HG02588 (cell line): ENCODE data around the gene CYP46A1.
"Not testable (repeated sequence)": the region's sequence is repeated elsewhere in the genome, so short reads cannot be mapped to it uniquely, and the experiment has no call there.

Source experiments
- ATAC-seq: cut with Tn5 transposase; IDR thresholded peaks from one replicate; pipeline ENCODE4 v1.9.1; 2021; ENCODE audit warnings: mild to moderate bottlenecking, moderate library complexity; ENCODE audit not compliant: unreplicated experiment

Gene CYP46A1

DNA sequence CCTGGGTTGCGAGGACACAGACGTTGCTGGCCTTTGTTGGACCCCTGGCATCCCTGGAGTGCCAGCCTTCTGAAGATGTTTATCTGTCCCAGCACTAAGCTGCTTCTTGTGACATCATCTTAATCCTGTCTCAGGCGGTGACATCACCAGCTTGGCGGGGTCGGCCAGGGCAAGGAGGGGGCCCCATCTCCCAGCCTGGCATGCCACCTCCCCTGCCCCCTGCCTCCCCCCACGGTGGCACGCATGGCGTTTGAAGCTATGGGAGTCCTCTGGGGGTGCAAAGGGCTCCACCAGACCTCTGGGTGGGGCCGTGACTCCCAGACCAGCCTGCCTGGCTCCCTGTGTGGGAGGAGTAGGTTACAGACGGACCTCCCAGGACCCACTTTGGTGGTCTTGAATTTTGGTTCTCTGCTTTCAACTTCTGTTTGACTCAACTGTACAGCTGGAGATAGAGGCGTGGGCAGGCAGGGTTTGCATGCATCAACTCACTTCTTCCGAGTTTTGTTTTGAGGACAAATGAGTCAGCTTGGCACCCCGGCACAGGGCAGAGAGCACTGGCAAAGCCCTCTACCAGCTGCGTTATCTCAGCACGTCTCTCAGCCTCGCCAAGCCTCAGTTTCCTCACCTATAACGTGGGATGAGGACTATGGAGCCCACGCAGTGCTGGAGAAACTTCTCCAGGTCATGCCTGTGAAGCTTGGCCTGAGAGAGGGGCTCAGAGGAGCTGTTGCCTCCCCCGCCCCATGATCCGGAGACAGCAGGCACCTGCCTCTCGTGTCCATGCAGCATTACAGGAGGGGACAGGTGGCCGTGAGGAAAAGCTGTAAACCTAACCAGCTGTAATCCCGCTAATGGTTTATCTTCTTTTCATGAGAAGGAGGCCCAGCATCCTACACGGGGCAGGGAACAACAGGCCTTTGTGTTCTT lies 70.3 kb downstream of the CYP46A1 start:
- no peak for ATAC-seq

DNA sequence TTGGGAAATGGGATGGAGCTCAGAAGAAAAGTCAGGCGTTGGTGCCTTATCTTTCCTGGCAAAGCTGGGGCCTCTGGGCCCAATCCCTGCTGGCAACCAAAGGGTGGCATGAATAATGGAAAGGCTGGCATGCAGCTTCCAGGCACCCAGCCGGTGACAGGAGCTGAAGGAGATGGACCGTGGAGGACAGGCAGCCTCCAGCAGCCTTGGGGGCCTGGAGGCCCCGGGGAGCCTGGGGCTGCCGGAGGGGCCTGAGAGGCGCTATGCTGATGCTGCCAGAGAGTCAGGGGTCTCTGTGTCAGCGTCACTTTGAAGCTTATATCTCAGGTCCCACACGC lies 70.9 kb downstream of the CYP46A1 start:
- ATAC-seq, result no peak

DNA sequence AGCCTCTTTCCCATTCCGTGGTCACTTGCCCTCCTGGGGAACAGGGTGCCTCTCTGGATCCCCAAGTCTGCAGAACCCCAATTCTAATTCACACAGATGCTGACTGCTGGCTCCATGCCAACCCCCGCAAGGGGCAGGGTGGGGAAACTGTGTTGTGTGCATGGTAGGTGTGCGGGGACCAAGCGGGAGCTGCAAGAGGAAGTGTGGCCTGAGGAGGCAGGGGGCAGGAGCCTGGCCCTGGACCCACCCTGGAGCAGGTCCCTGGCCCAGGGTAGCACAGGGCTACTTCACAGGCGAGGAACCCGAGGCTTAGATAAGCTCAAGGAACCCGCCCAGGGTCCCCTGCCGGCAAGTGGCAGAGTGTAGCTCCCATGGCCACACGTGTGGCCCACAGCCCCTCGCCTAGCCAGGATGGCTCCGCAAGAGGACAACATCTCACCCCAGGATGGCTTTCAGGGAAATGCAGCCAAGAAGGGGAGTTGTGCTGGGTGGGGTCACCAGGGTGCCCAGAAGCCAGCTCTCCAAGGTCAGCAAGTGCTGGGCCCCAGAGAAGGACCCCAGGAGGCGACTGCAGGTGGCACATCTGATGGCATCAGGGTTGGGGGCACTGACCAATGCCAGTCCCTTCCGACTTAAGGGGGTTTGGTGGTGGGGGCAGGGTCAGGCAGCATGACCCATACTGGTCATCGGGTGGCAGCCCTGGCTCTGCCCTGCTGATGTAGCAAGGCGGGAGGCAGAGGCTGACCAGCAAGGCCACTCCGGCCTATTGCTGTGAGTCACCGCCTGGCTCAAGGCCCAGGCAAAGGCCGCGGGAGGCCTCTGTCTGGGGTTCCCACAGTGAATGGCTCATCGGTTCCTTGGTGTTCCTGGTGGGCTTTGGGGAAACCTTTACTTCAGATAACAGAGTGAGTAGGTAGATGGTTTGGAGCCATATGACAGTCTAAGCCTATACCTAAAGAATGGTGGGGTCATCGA lies 71.8 kb downstream of the CYP46A1 start:
- no peak for ATAC-seq

DNA sequence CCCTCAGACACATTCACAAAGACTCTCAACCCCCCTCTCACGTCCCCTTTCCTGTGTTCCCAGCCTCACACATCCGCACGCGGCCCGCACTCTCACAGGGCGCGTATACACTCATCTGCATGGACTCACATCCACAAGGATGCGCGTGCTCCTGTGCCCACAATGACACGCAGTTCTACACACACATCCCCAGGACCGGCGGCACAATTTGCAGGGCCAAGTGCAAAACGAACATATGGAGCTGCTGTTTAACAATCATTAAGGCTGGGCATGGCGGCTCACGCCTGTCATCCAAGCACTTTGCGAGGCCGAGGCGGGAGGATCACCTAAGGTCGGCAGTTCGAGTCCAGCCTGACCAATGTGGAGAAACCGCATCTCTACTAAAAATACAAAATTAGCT lies 72.7 kb downstream of the CYP46A1 start:
- ATAC-seq, result no peak

DNA sequence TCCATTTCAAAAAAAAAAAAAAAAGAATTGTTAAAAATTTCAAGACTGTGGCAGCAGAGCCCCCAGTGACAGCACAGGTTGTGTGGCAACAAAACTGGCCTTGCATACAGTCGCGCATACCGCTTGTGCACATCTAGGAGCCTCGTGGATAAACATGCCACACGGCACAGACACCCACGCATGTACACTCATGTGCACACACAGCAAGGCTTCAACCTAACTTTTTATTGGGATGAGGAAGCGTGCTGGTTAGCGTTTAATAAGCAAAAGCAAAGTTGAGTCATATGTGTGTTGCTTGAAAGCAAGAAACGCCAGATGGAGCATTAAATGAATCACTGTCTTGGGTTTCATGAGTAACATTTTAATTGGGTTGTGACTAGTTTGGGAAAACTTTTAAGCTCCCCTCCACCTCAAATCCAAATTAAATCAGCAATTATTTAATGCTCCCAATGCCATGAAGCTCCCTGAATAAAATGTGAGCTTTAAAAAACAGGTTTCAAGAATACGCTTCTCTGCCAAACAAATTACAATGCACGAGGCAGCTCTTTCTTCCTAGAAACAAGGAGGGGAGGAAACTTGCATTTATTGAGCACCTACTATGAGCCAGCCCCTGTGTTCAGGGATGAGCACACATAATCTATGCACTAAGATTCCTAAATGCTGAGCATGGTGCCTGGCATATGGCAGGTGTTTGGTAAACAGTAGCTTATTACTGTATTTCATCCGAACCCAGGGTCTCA lies 73.4 kb downstream of the CYP46A1 start:
- ATAC-seq, result no peak

DNA sequence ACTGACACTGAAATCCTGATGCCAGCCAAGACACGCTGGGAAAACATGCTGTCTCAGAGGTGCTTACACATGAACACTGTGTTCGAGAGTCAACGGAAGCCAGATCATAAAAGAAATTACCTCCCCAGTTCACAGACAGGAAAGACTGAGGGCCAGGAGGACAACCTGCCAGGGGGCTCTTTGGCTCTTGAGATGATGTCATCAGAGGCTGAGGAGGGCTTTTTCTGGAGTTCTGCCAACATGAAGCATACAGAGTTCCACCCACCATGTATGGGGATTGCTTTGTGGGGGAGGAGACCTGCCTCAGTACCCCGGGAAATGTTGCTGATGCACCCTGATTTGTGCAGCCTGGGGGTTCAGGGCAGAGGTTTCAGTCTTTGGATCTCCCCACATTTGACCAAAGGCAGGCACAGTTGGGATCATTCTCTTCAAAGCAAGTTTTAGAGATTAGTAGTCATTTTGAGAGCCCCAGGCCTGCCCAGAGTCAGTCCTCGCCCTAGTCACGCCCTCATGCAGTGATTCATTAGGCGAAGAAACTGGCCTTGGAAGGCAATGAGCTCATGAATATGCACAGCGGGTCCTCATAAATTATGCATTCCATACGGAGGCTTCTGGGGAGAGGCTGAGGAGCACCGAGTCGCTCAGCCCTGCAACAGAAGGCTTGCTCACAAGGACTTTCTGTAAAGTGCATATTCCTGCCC lies 74.2 kb downstream of the CYP46A1 start:
- no peak for ATAC-seq

DNA sequence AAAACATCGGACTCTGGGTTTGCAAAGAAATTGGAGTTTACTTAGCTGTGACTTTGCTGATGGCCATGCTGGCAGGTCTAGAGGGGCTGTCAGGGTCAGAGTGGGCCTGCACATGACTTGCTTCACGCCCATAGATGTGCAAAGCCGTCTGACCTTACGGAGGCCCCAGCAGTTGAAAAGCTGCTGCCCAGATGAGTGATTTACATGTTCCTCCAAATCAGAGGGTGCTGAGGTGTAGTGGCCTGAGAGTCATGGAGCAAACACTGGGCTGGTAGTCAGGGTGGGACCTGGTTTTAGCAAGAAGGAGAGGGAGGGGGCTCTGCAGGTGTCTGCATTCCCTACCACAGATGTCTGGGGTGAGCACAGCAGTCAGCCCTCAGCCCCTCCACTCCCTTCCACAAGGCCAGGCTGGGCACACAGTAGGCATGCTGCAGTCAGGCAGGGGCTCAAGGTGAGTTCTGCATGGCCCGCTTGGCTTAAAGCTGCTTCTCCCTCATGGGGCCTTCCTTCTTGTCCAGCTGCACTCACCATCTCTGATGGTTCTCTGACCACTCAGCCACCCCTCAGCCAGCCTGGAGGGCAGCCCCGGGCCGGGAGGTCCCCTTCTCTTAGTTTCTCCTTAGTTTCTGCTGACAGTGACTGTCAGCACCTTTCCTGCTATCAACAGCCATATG lies 74.9 kb downstream of the CYP46A1 start:
- no peak for ATAC-seq

DNA sequence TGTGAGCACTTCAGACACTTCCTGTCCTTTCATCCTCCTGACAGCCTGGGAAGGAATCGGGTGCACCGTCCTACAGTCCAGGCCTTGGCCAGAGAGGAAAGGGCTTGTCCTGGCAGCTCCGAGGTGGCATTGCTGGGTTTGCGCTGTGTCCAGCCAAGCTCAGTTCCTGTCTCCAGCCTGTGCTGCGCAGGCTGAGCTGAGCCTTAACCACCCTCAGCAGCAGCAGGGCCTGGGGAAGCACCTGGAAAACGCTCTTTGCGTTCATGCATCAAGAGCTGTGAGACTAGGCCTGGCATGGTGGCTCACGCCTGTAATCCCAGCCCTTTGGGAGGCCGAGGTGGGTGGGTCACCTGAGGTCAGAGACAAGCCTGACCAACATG lies 75.4 kb downstream of the CYP46A1 start:
- no peak for ATAC-seq

DNA sequence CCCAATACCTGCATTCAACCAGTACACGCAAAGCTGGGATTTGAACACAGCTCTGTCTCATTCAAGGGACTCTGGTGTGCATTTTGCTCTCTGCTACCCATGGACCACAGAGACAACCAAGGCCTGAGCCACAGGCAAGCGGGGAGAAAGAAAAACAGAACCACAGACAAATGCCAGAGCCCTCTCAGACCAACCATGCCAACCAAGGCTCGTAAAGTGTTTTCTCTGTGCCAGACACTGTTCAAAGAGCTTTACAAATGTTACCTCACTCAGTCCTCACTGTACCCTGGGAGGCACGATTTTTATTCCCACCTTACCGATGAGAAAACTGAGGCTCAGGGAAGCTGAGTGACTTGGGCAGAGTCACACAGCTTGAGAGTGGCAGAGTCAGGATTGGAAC lies 76.7 kb downstream of the CYP46A1 start:
- no peak for ATAC-seq

DNA sequence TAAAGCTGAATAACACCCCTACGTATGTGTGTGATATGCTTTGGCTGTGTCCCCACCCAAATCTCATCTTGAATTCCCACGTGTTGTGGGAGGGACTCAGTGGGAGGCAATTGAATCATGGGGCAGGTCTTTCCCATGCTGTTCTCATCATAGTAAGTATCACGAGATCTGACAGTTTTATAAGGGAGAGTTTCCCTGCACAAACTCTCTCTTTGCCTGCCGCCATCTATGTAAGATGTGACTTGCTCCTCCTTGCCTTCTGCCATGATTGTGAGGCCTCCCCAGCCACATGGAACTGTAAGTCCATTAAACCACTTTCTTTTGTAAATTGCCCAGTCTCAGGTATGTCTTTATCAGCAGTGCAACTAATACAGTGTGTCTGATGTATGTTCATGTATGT lies 78.8 kb downstream of the CYP46A1 start:
- not testable (repeated sequence) for ATAC-seq

DNA sequence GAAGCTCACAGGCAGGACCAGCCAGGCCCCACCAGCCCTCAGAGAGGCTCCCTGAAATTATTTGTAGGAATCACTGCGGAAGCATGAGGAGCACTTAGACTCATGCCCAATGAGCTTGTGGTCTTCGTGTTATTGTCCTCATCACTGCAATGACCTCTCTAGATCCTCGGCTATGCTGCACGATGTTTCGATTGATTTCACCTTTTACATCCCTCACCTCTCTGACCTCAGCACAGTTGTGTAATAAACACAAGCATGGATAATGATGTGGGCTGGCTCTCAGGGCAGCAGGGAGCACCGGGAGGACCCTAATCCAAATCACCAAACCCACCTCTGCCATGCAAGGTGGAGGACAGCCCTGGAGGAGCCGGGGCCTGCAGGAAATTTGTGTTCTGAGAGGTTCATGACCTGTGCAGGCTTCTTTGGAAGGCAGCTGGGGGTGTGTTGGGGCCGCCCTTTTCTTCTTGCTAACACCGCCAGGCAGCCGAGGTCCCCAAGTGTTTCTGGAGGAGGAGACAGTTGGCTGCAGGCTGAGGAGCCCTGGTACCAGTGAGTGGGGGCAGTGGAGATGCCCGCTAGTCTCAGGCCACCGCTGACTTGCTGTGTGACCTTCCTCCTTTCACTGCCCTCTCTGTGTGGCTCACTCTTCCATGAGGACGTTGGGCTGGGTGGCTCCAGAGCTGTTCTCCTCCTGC lies 79.6 kb downstream of the CYP46A1 start:
- no peak for ATAC-seq

DNA sequence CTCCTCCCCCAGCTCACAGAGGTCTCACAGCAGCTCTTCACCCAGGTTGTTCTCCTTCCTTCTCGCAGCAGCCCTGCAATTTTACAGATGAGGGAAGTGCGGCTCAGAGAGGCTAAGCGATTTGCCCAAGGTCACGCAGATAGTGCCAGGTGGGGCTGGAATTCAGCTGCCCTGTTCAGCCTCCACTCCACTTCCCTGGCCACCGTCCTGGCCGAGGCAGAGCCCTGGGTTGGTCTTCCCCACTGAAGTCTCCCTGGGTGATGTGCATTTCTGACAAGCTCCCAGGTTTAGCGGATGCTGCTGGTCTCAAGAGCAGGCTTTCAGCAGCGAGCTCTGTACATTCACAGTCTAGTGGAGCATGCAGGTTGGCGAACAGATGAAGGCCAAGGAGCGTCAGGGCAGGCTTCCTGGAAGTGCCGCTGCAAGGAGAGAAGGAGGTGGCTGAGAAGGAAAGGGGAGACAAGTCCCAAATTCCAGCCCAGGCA lies 80.2 kb downstream of the CYP46A1 start:
- no peak for ATAC-seq

DNA sequence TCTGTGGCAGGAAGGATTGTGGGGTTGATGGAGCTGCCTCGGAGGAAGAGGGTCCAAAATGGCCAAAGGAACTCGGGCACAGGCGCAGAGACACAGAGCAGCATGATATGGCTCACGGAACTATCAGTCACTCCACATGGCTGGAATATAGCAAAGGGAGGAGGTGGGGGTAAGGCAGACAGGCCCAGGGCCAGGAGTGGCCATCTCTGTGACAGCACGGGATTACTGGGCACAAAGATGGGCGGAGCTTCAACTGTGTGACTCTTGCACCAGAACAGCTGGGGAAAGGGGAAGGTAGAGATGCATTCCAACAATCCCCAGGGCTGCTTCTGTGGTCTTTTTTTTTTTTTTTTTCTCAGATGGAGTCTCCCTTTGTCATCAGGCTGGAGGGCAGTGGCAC lies 84.3 kb downstream of the CYP46A1 start:
- ATAC-seq, result no peak

DNA sequence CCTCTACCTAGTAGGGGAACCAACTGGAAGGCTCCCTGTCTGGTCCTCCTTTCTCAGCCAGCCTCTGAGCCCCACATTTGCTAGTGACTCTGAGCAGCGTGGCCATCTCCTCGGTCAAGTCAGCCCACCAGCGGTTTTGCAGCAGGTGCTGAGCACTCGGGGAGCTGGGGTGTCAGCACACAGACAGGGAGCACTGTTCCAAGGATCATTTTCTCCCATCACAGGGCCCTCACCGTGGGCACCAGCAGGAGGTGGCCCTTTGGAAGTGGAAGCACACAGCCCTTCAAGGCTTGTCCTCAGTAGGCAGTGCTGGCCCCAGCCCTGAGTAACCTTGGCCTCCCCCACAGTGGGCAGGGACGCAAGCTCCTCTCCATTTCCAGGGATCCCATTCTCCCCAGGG lies 85.0 kb downstream of the CYP46A1 start:
- no peak for ATAC-seq

DNA sequence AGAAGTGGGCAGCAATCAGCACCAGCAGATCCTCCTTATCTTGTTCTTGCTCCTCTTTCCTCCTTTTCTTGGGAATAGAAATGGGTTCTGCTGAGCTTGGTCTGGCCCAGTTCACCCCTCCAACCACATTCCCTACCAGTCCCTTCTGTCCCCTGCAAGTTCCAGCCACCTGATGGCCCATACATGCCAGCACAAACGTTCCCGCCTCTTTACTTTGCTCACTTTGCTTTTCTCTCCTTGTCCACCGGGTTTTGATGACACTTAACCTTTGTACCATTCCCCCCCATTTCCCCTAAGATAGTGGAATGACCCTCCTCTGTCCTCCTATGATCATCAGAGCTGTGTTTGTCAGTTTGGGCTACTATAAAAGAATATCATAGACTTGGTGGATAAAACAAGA lies 85.7 kb downstream of the CYP46A1 start:
- ATAC-seq, result no peak

DNA sequence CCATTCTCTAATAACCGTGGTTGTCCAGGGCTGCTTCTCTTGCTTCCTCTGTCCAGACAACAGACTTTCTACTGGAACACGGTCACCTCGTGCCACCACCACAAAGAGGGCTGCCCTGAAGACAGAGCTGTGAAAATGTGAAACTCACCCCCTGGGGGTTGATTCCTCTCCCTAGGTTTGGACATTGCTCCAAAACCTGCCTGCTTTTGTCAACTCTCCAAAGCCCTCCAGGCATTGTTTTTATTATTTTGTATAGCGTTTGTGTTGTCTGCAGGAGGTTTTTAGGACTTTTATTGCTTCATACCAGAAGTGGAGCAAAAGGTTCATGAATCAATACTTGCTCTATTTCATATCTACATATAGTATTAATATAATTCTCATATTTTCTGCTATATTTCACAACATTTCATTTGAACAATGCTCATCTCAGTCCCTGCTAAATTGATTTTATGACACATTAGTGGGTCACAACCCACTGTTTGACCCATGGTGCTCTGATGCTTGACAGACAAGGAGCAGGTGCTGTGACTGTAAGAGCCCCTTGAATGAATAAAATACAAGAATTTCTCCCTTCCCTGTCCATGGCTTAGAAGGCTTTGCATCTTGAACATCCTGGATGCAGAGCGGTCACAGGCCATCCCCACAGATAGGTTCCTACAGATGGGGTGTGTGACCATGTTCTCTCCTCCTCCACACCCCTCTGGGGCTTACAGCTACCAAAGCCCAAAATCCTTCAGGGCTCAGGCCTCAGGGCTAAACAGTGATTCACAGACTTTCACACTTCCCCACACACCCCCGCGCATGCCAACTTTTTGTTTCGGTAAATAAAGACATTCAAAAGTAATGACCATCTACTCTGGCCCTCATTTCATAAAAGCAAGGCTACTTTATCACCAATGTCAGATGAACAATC lies 88.5 kb downstream of the CYP46A1 start:
- no peak for ATAC-seq

DNA sequence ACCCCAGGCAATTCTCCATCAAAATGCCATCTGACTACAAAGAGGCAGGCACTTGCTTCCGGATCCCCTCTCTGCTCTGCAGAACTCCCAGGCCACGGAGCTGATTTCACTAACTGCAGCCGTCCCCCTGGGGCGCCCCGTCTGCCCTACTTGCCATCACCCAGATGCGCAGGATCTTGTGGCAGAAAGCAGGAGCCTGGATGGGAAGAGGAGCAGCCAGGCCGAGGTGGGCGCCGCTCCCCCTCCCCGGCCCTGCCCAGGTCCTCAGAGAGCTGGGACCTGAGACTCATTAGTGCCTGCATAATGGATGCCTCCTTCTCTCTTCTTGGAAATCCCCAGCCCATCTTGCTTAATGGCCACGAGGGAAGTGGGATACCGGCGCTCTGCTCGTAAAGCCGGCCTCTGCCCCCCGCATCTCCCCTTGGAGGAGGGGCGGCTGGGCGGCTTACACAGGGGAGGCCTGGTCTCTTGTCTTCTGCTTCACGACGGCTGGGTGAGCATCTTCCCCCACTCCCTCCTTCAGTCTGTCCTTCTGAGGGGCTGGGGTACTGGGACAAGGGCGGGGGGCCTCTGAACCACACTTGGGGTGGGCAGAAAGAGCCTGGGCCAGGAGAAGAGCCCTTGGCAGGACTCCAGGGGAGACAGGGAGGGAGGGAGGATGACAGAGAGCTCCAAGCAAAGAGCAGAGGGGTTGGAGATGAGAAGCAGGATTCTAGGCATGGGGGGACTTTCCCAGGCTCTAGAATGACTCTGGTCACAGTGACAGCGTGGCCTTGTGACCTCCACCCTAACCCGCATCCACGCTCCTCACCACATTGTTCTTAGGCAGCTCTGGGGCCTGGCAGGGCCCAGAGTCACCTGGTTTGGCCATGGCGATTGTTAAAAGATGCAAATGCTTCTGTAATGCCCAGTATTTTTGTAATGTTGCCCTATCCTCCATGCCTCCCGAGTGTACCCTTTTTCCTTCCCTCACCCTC lies 89.7 kb downstream of the CYP46A1 start:
- ATAC-seq, result no peak
